Liver (tissue), 9 donors: ENCODE data around the gene RSU1. TPM values are rescaled to one million over a fixed set of nuclear protein-coding genes. Genes with fewer than 3 reads are reported as not detected.

Experiments
- DNase-seq: peaks from one replicate; pipeline ENCODE4 v3.0.0-alpha.2; 2017; ENCODE audit warnings: low spot score
- H3K27ac ChIP-seq, 2 donors: one replicate each; pipeline ENCODE4 v1.7.0; 2013; ENCODE audit warnings: inconsistent platforms in 2 of 2, low read length in 2 of 2, control low read depth in 1 of 2, low read depth in 1 of 2, mild to moderate bottlenecking in 1 of 2
- H3K27me3 ChIP-seq, 4 donors: one replicate each; pipeline versions ENCODE4 v1.6.1 to v1.7.0; 2013; ENCODE audit warnings: low read length in 3 of 4, inconsistent platforms in 1 of 4, mild to moderate bottlenecking in 1 of 4, moderate library complexity in 1 of 4; ENCODE audit not compliant: control insufficient read depth in 4 of 4, insufficient read depth in 4 of 4
- H3K36me3 ChIP-seq, 4 donors: one replicate each; pipeline versions ENCODE4 v1.6.1 to v1.7.0; 2013; ENCODE audit warnings: low read length in 3 of 4, mild to moderate bottlenecking in 3 of 4, low read depth in 1 of 4, moderate library complexity in 1 of 4; ENCODE audit not compliant: control insufficient read depth in 4 of 4, insufficient read depth in 3 of 4
- H3K4me1 ChIP-seq, 4 donors: one replicate each; pipeline versions ENCODE4 v1.6.1 to v1.7.0; 2013; ENCODE audit warnings: low read length in 3 of 4, mild to moderate bottlenecking in 3 of 4, moderate library complexity in 1 of 4; ENCODE audit not compliant: control insufficient read depth in 4 of 4, insufficient read depth in 4 of 4
- H3K4me3 ChIP-seq, 3 donors: one replicate each; pipeline versions ENCODE4 v1.6.1 to v1.7.0; 2013; ENCODE audit warnings: low read length in 3 of 3, control low read depth in 1 of 3, low read depth in 1 of 3, mild to moderate bottlenecking in 1 of 3
- H3K9ac ChIP-seq, 2 donors: one replicate each; pipeline ENCODE4 v1.7.0; 2013; ENCODE audit warnings: low read length in 2 of 2, mild to moderate bottlenecking in 2 of 2, moderate library complexity in 2 of 2, control low read depth in 1 of 2, low read depth in 1 of 2
- H3K9me3 ChIP-seq, 4 donors: one replicate each; pipeline versions ENCODE4 v1.6.1 to v1.7.0; 2013; ENCODE audit warnings: low read length in 3 of 4; ENCODE audit not compliant: control insufficient read depth in 4 of 4
- EGR1 ChIP-seq, 2 donors: IDR thresholded peaks; 2 replicates each; pipeline ENCODE4 v1.6.1; 2016 to 2018; ENCODE audit warnings: antibody characterized with exemption in 2 of 2, low read depth in 2 of 2
- FOXA1 ChIP-seq: IDR thresholded peaks from 2 replicates; pipeline ENCODE4 v1.6.1; 2016; ENCODE audit warnings: antibody characterized with exemption
- FOXA2 ChIP-seq: IDR thresholded peaks from 2 replicates; pipeline ENCODE4 v1.6.1; 2016; ENCODE audit warnings: antibody characterized with exemption
- GABPA ChIP-seq, 2 donors: IDR thresholded peaks in 1 of 2; conservative IDR thresholded peaks in 1 of 2; 2 replicates each; pipeline ENCODE4 v1.6.1; 2016; ENCODE audit warnings: antibody characterized with exemption in 2 of 2, mild to moderate bottlenecking in 1 of 2, moderate library complexity in 1 of 2
- HNF4A ChIP-seq, 2 donors: conservative IDR thresholded peaks; 2 replicates each; pipeline ENCODE4 v1.6.1; 2016; ENCODE audit warnings: antibody characterized with exemption in 2 of 2, mild to moderate bottlenecking in 2 of 2
- HNF4G ChIP-seq: IDR thresholded peaks from 2 replicates; pipeline ENCODE4 v1.6.1; 2016; ENCODE audit warnings: antibody characterized with exemption
- JUND ChIP-seq, 2 donors: IDR thresholded peaks; 2 replicates each; pipeline ENCODE4 v1.6.1; 2016; ENCODE audit warnings: antibody characterized with exemption in 2 of 2
- NR2F2 ChIP-seq: IDR thresholded peaks from 2 replicates; pipeline ENCODE4 v1.6.1; 2016; ENCODE audit warnings: antibody characterized with exemption
- RAD21 ChIP-seq, 2 donors: IDR thresholded peaks; 2 replicates each; pipeline ENCODE4 v1.6.1; 2016; ENCODE audit warnings: antibody characterized with exemption in 2 of 2, mild to moderate bottlenecking in 2 of 2
- RXRA ChIP-seq, 2 donors: IDR thresholded peaks; 2 replicates each; pipeline ENCODE4 v1.6.1; 2017 to 2018; ENCODE audit warnings: antibody characterized with exemption in 2 of 2, mild to moderate bottlenecking in 1 of 2
- SP1 ChIP-seq: IDR thresholded peaks from 2 replicates; pipeline ENCODE4 v1.6.1; 2018; ENCODE audit warnings: antibody characterized with exemption, mild to moderate bottlenecking
- TAF1 ChIP-seq: conservative IDR thresholded peaks from 2 replicates; pipeline ENCODE4 v1.6.1; 2016; ENCODE audit warnings: antibody characterized with exemption, mild to moderate bottlenecking
- YY1 ChIP-seq: IDR thresholded peaks from 2 replicates; pipeline ENCODE4 v1.6.1; 2016; ENCODE audit warnings: antibody characterized with exemption, mild to moderate bottlenecking
- WGBS: extraction: QIAGEN DNeasy Blood & Tissue Kit; methylation state at CpG from one replicate; pipeline ENCODE4 v1.1.7; 2013; 5-methylcytosine and 5-hydroxymethylcytosine counted together
- polyA plus RNA-seq, 2 donors: library from polyadenylated mRNA; stranded (reverse) in 1 of 2; unstranded in 1 of 2; fragments of 200-250 nt in 1 of 2; fragments of >200 nt in 1 of 2; fragmentation: Nextera tagmentation in 1 of 2; extraction: Ambion mirVana in 1 of 2; gene quantifications; one replicate each; pipeline versions ENCODE4 v1.2.1 to v1.2.3, GENCODE V29; 2013 to 2015
- total RNA-seq, 2 donors: library from RNA; depleted of rRNA; stranded (reverse); fragments of >200 nt; gene quantifications; one replicate each; pipeline ENCODE4 v1.2.3, GENCODE V29; 2014
- TF ChIP-seq, protein P1 (sequence below): fragments of 150-350 bp; IDR thresholded peaks from 2 replicates; pipeline ENCODE4 v1.5.1; 2017; ENCODE audit warnings: improper control_type of control experiment, low read depth, low read length; ENCODE audit not compliant: missing input control
- TF ChIP-seq, protein P2 (sequence below): IDR thresholded peaks from 2 replicates; pipeline ENCODE4 v1.6.1; 2016; ENCODE audit warnings: antibody characterized with exemption
- TF ChIP-seq, protein P3 (sequence below): IDR thresholded peaks from 2 replicates; pipeline ENCODE4 v1.6.1; 2016; ENCODE audit warnings: antibody characterized with exemption, mild to moderate bottlenecking
- TF ChIP-seq, protein P4 (sequence below): IDR thresholded peaks from 2 replicates; pipeline ENCODE4 v1.6.1; 2016; ENCODE audit warnings: antibody characterized with exemption
- TF ChIP-seq, protein P5 (sequence below): IDR thresholded peaks from 2 replicates; pipeline ENCODE4 v1.6.1; 2016; ENCODE audit warnings: antibody characterized with exemption
- donor health status: healthy.
- donor health status: healthy.
- donor health status: healthy.
- donor health status: healthy.
- donor health status: healthy.

Gene RSU1
- total and polyA plus RNA-seq, 4 donors: 19.2 to 38.2 (median 28.0) TPM

DNA sequence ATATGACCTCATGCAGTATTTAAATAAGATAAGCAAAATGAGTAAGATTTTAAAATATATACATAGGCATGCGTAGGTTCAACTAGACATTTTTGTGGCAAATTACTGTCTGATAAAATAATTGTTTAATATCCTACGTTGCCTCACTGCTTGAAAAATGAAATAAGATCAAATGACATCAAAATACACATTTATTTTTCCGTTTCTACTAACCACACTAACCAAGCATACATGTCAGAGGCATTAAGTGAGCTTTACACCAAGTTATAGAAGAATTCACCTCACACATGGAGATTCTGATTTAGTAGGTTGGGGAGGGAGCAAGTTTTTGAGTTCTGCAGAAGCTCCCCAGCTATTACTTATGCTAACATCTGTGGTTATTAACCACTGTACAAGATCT lies 66.8 kb downstream of the RSU1 start:
- H3K4me3 ChIP-seq: no peak overlapping the region
- WGBS: 94% methylated on average over 3 of the region's 3 CpGs
- DNase-seq: no peak
- no peaks in the 10 kb centered on the region for H3K27me3 ChIP-seq
- TF ChIP-seq EGR1 (IDR thresholded peaks at IDR 0.05; ENCODE audit: low read depth in 2 of 2) (no peak), NR2F2 (no peak), TAF1 (no peak), HNF4G (no peak), YY1 (no peak), HNF4A (conservative IDR thresholded peaks at IDR 0.05) (no peak), SP1 (no peak), FOXA2 (no peak), RAD21 (IDR thresholded peaks at IDR 0.05) (no peak)
- TF ChIP-seq, protein P1, sequence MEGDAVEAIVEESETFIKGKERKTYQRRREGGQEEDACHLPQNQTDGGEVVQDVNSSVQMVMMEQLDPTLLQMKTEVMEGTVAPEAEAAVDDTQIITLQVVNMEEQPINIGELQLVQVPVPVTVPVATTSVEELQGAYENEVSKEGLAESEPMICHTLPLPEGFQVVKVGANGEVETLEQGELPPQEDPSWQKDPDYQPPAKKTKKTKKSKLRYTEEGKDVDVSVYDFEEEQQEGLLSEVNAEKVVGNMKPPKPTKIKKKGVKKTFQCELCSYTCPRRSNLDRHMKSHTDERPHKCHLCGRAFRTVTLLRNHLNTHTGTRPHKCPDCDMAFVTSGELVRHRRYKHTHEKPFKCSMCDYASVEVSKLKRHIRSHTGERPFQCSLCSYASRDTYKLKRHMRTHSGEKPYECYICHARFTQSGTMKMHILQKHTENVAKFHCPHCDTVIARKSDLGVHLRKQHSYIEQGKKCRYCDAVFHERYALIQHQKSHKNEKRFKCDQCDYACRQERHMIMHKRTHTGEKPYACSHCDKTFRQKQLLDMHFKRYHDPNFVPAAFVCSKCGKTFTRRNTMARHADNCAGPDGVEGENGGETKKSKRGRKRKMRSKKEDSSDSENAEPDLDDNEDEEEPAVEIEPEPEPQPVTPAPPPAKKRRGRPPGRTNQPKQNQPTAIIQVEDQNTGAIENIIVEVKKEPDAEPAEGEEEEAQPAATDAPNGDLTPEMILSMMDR: no peak
- TF ChIP-seq, protein P2, sequence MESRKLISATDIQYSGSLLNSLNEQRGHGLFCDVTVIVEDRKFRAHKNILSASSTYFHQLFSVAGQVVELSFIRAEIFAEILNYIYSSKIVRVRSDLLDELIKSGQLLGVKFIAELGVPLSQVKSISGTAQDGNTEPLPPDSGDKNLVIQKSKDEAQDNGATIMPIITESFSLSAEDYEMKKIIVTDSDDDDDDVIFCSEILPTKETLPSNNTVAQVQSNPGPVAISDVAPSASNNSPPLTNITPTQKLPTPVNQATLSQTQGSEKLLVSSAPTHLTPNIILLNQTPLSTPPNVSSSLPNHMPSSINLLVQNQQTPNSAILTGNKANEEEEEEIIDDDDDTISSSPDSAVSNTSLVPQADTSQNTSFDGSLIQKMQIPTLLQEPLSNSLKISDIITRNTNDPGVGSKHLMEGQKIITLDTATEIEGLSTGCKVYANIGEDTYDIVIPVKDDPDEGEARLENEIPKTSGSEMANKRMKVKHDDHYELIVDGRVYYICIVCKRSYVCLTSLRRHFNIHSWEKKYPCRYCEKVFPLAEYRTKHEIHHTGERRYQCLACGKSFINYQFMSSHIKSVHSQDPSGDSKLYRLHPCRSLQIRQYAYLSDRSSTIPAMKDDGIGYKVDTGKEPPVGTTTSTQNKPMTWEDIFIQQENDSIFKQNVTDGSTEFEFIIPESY: no peak
- TF ChIP-seq, protein P3, sequence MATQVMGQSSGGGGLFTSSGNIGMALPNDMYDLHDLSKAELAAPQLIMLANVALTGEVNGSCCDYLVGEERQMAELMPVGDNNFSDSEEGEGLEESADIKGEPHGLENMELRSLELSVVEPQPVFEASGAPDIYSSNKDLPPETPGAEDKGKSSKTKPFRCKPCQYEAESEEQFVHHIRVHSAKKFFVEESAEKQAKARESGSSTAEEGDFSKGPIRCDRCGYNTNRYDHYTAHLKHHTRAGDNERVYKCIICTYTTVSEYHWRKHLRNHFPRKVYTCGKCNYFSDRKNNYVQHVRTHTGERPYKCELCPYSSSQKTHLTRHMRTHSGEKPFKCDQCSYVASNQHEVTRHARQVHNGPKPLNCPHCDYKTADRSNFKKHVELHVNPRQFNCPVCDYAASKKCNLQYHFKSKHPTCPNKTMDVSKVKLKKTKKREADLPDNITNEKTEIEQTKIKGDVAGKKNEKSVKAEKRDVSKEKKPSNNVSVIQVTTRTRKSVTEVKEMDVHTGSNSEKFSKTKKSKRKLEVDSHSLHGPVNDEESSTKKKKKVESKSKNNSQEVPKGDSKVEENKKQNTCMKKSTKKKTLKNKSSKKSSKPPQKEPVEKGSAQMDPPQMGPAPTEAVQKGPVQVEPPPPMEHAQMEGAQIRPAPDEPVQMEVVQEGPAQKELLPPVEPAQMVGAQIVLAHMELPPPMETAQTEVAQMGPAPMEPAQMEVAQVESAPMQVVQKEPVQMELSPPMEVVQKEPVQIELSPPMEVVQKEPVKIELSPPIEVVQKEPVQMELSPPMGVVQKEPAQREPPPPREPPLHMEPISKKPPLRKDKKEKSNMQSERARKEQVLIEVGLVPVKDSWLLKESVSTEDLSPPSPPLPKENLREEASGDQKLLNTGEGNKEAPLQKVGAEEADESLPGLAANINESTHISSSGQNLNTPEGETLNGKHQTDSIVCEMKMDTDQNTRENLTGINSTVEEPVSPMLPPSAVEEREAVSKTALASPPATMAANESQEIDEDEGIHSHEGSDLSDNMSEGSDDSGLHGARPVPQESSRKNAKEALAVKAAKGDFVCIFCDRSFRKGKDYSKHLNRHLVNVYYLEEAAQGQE: no peak
- TF ChIP-seq, protein P4, sequence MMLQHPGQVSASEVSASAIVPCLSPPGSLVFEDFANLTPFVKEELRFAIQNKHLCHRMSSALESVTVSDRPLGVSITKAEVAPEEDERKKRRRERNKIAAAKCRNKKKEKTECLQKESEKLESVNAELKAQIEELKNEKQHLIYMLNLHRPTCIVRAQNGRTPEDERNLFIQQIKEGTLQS: no peak
- TF ChIP-seq, protein P5, sequence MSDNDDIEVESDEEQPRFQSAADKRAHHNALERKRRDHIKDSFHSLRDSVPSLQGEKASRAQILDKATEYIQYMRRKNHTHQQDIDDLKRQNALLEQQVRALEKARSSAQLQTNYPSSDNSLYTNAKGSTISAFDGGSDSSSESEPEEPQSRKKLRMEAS: no peak
- H3K9ac ChIP-seq: no peak overlapping the region
- no peak overlapping the region for H3K27ac ChIP-seq
- H3K36me3 ChIP-seq: peaks cover 5 to 16% (median 13%) of the 10 kb centered on the region in 4 donors
- no peaks in the 10 kb centered on the region for H3K9me3 ChIP-seq
- no peaks in the 10 kb centered on the region for H3K4me1 ChIP-seq

DNA sequence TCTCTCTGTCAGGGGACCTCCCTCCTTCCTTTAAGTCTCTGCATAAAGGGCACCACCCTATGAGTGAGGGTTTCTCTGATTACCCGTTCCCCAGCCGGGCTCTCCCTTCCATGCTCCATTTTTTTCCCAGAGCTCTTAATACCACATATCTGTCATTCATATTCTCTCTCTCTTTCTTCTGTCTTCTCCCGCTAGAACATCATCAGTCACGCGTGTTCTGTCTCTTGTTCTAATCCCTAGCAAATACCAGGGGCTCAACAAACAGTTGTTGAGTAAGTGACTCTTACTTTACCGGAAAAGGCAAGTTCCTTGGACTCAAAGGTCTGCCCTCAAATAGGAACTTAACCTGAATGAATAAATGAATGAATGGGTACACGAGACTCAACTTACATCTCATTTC lies 68.5 kb downstream of the RSU1 start:
- H3K9me3 ChIP-seq: no peaks in the 10 kb centered on the region
- no peak overlapping the region for H3K9ac ChIP-seq
- H3K27ac ChIP-seq: no peak overlapping the region
- H3K36me3 ChIP-seq: peaks cover 5 to 16% (median 13%) of the 10 kb centered on the region in 4 donors
- H3K4me3 ChIP-seq: no peak overlapping the region
- 96% methylated on average over 7 of the region's 7 CpGs for WGBS
- H3K27me3 ChIP-seq: no peaks in the 10 kb centered on the region
- DNase-seq: no peak
- no peaks in the 10 kb centered on the region for H3K4me1 ChIP-seq
- TF ChIP-seq RAD21 (IDR thresholded peaks at IDR 0.05): no peak
- TF ChIP-seq TAF1: no peak
- TF ChIP-seq, protein P5: no peak
- TF ChIP-seq GABPA (IDR thresholded peaks at IDR 0.05 in 1 of 2, conservative IDR thresholded peaks at IDR 0.05 in 1 of 2): no peak
- no peak for TF ChIP-seq FOXA2
- TF ChIP-seq HNF4A (conservative IDR thresholded peaks at IDR 0.05): no peak
- no peak for TF ChIP-seq EGR1 (IDR thresholded peaks at IDR 0.05; ENCODE audit: low read depth in 2 of 2)
- TF ChIP-seq HNF4G: no peak
- TF ChIP-seq YY1: no peak
- TF ChIP-seq JUND (IDR thresholded peaks at IDR 0.05): no peak
- TF ChIP-seq, protein P4: no peak
- no peak for TF ChIP-seq RXRA (IDR thresholded peaks at IDR 0.05)
- no peak for TF ChIP-seq FOXA1
- TF ChIP-seq, protein P1: no peak
- no peak for TF ChIP-seq NR2F2
- no peak for TF ChIP-seq SP1
